Transverse colon (tissue), 4 donors: Measurements from ENCODE around the gene OR52E2.

Source experiments
- EP300 ChIP-seq: sonication (generic); formaldehyde crosslinking; IDR thresholded peaks from one replicate; pipeline ENCODE4 v1.6.1; 2017; ENCODE audit warnings: antibody characterized with exemption, low read depth
- POLR2A ChIP-seq: fragments of 450-650 bp; IDR thresholded peaks from one replicate; pipeline ENCODE4 v1.6.1; 2016; ENCODE audit warnings: antibody characterized with exemption, mild to moderate bottlenecking, moderate library complexity
- POLR2AphosphoS5 ChIP-seq, 3 donors: sonication (generic); formaldehyde crosslinking; IDR thresholded peaks; one replicate each; pipeline ENCODE4 v1.6.1; 2016; ENCODE audit warnings: antibody characterized with exemption in 3 of 3
- TF ChIP-seq, protein P1 (sequence below), 5 experiments: fragments of 200-600 bp in 3 of 5; fragments of 450-650 bp in 2 of 5; sonication (generic) in 3 of 5; IDR thresholded peaks; 1 replicate in 2 of 5; 2 replicates in 3 of 5; pipeline ENCODE4 v1.5.1; 2016 to 2017; ENCODE audit warnings: antibody characterized with exemption in 5 of 5, inconsistent platforms in 3 of 5, mild to moderate bottlenecking in 2 of 5, moderate library complexity in 1 of 5

DNA sequence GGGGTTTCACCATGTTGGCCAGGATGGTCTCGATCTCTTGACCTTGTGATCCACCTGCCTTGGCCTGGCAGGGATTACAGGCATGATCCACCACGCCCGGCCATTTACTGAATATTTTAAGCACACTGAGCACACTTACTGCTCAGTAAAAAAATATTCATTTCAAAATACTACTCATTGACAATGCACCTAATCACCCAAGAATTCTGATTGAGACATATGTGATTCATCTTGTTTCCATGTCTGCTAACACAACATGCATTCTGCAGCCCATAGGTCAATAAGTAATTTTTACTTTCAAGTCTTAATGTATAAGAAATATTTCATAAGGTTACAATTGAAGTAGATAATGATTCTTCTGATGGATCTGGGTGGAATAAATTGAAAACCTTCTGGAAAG is 17.3 kb downstream of the OR52E2 start:
- no peak for TF ChIP-seq POLR2A
- TF ChIP-seq, protein P1, sequence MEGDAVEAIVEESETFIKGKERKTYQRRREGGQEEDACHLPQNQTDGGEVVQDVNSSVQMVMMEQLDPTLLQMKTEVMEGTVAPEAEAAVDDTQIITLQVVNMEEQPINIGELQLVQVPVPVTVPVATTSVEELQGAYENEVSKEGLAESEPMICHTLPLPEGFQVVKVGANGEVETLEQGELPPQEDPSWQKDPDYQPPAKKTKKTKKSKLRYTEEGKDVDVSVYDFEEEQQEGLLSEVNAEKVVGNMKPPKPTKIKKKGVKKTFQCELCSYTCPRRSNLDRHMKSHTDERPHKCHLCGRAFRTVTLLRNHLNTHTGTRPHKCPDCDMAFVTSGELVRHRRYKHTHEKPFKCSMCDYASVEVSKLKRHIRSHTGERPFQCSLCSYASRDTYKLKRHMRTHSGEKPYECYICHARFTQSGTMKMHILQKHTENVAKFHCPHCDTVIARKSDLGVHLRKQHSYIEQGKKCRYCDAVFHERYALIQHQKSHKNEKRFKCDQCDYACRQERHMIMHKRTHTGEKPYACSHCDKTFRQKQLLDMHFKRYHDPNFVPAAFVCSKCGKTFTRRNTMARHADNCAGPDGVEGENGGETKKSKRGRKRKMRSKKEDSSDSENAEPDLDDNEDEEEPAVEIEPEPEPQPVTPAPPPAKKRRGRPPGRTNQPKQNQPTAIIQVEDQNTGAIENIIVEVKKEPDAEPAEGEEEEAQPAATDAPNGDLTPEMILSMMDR (IDR thresholded peaks at IDR 0.05), result no peak
- no peak for TF ChIP-seq POLR2AphosphoS5 (IDR thresholded peaks at IDR 0.05)
- TF ChIP-seq EP300, result no peak
